ENCODE data around the gene CASP4.

The CASP4 gene

GRCh38 chr11:104968355-104968855, at the start of gene CASP4:
TSS of gene CASP4 (minus strand) at chr11:104968574. CDS start at chr11:104968525, 49 bp downstream.
- ChIA-PET POLR2A (no interaction called here), CTCF (no interaction called here)
- TF ChIP-seq BHLHE40 (IDR thresholded peaks at IDR 0.05; ENCODE audit: borderline replicate concordance): no peak
- no peak for TF ChIP-seq FOXM1 (IDR thresholded peaks at IDR 0.05; ENCODE audit: borderline replicate concordance)
- no peak for TF ChIP-seq CTBP1 (IDR thresholded peaks at IDR 0.05; ENCODE audit: borderline replicate concordance)
- no peak for TF ChIP-seq ARNT (IDR thresholded peaks at IDR 0.05)
- TF ChIP-seq LEF1 (IDR thresholded peaks at IDR 0.05; ENCODE audit: borderline replicate concordance): no peak
- no peak for DNase-seq (ENCODE audit: extremely low spot score)

GRCh38 chr11:105007463-105007862, 39.1 kb upstream of the CASP4 start:
- TF ChIP-seq PKNOX1 (IDR thresholded peaks at IDR 0.05) (no peak), FOXA1 (IDR thresholded peaks at IDR 0.05) (no peak), LEF1 (IDR thresholded peaks at IDR 0.05; ENCODE audit: borderline replicate concordance) (no peak), L3MBTL2 (conservative IDR thresholded peaks at IDR 0.05) (no peak), TARDBP (IDR thresholded peaks at IDR 0.05) (no peak), ELF4 (IDR thresholded peaks at IDR 0.05) (no peak), CTBP1 (IDR thresholded peaks at IDR 0.05; ENCODE audit: borderline replicate concordance) (no peak)
- ChIA-PET CTCF (no interaction called here), POLR2A (no interaction called here)
- DNase-seq (ENCODE audit: extremely low spot score): no peak

- POLR2A ChIA-PET: no interaction called here
- DNase-seq (ENCODE audit: extremely low spot score): no peak
- CTCF ChIA-PET: no interaction called here
- TF ChIP-seq L3MBTL2 (conservative IDR thresholded peaks at IDR 0.05) (no peak), LEF1 (IDR thresholded peaks at IDR 0.05; ENCODE audit: borderline replicate concordance) (no peak), SP1 (IDR thresholded peaks at IDR 0.05) (no peak)
Measured at GRCh38 chr11:105005451-105005845, 37.1 kb upstream of the CASP4 start.

- ChIA-PET CTCF (no interaction called here), POLR2A (no interaction called here)
- DNase-seq (ENCODE audit: extremely low spot score): no peak
- no peak for TF ChIP-seq TARDBP (IDR thresholded peaks at IDR 0.05)
Measured at GRCh38 chr11:105004021-105004420, 35.6 kb upstream of the CASP4 start.

GRCh38 chr11:105003151-105003550, 34.8 kb upstream of the CASP4 start:
- ChIA-PET CTCF (no interaction called here), POLR2A (no interaction called here)
- TF ChIP-seq HDGF (IDR thresholded peaks at IDR 0.05; ENCODE audit: borderline replicate concordance) (no peak), L3MBTL2 (conservative IDR thresholded peaks at IDR 0.05) (no peak), FOXK2 (IDR thresholded peaks at IDR 0.05) (no peak), SUZ12 (IDR thresholded peaks at IDR 0.05) (no peak), SP1 (IDR thresholded peaks at IDR 0.05) (no peak), CTBP1 (IDR thresholded peaks at IDR 0.05; ENCODE audit: borderline replicate concordance) (no peak), ARNT (IDR thresholded peaks at IDR 0.05) (no peak), PKNOX1 (IDR thresholded peaks at IDR 0.05) (no peak), FOXA1 (IDR thresholded peaks at IDR 0.05) (no peak), ELF4 (IDR thresholded peaks at IDR 0.05) (no peak), BHLHE40 (IDR thresholded peaks at IDR 0.05; ENCODE audit: borderline replicate concordance) (no peak), NFRKB (IDR thresholded peaks at IDR 0.05) (no peak), ZNF384 (IDR thresholded peaks at IDR 0.05) (no peak), TARDBP (IDR thresholded peaks at IDR 0.05) (no peak), FOXM1 (IDR thresholded peaks at IDR 0.05; ENCODE audit: borderline replicate concordance) (no peak), LEF1 (IDR thresholded peaks at IDR 0.05; ENCODE audit: borderline replicate concordance) (no peak)
- no peak for DNase-seq (ENCODE audit: extremely low spot score)

GRCh38 chr11:105000797-105001196, 32.4 kb upstream of the CASP4 start:
- ChIA-PET CTCF (no interaction called here), POLR2A (no interaction called here)
- peak; percentile 38 for DNase-seq (ENCODE audit: extremely low spot score)
- no peak for TF ChIP-seq FOXA1 (IDR thresholded peaks at IDR 0.05)
- TF ChIP-seq SUZ12 (IDR thresholded peaks at IDR 0.05): no peak
- TF ChIP-seq L3MBTL2 (conservative IDR thresholded peaks at IDR 0.05): no peak
- TF ChIP-seq FOXK2 (IDR thresholded peaks at IDR 0.05): no peak
- TF ChIP-seq LEF1 (IDR thresholded peaks at IDR 0.05; ENCODE audit: borderline replicate concordance): no peak
- TF ChIP-seq PKNOX1 (IDR thresholded peaks at IDR 0.05): no peak

- TF ChIP-seq FOXA1 (IDR thresholded peaks at IDR 0.05): no peak
- no peak for TF ChIP-seq SP1 (IDR thresholded peaks at IDR 0.05)
- TF ChIP-seq SUZ12 (IDR thresholded peaks at IDR 0.05): no peak
- no peak for TF ChIP-seq ZNF384 (IDR thresholded peaks at IDR 0.05)
- TF ChIP-seq ARNT (IDR thresholded peaks at IDR 0.05): no peak
- TF ChIP-seq ELF4 (IDR thresholded peaks at IDR 0.05): no peak
- no peak for TF ChIP-seq FOXK2 (IDR thresholded peaks at IDR 0.05)
- no peak for TF ChIP-seq PKNOX1 (IDR thresholded peaks at IDR 0.05)
- no peak for TF ChIP-seq CTBP1 (IDR thresholded peaks at IDR 0.05; ENCODE audit: borderline replicate concordance)
- no peak for TF ChIP-seq NFRKB (IDR thresholded peaks at IDR 0.05)
- POLR2A ChIA-PET: no interaction called here
- CTCF ChIA-PET: no interaction called here
- DNase-seq (ENCODE audit: extremely low spot score): peak; percentile 10
Measured at GRCh38 chr11:105000167-105000566, 31.8 kb upstream of the CASP4 start.

Data from HEK293T (cell line).